GM19351 (cell line): ENCODE measurements around the gene YBX3.
A peak's percentile ranks its signal among the peaks of the same experiment; 100 is the strongest.
"Not testable (repeated sequence)": the region's sequence is repeated elsewhere in the genome, so short reads cannot be mapped to it uniquely, and the experiment has no call there.

Experiments used
- ATAC-seq: cut with Tn5 transposase; IDR thresholded peaks from one replicate; pipeline ENCODE4 v1.9.1; 2021; ENCODE audit warnings: mild to moderate bottlenecking, moderate library complexity; ENCODE audit not compliant: unreplicated experiment

YBX3 gene

GRCh38 chr12:10722905-10723746, at the start of gene YBX3:
YBX3 (minus strand) TSS chr12:10723323; CDS start chr12:10723111, 212 bp downstream.
- peak; percentile 52 for ATAC-seq

GRCh38 chr12:10771132-10771733, 48.1 kb upstream of the YBX3 start:
- ATAC-seq: no peak

- no peak for ATAC-seq
These were observed 36.5 kb upstream of the YBX3 start for GRCh38 chr12:10759657-10760056.

- ATAC-seq: no peak
These were observed 33.1 kb upstream of the YBX3 start for GRCh38 chr12:10756194-10756593.

- ATAC-seq: no peak
These were observed 29.9 kb upstream of the YBX3 start for GRCh38 chr12:10753059-10753458.

GRCh38 chr12:10750385-10750727, 27.2 kb upstream of the YBX3 start:
- no peak for ATAC-seq

GRCh38 chr12:10749700-10750384, 26.7 kb upstream of the YBX3 start:
- peak; percentile 89 for ATAC-seq

- no peak for ATAC-seq
These were observed 24.6 kb upstream of the YBX3 start for GRCh38 chr12:10747730-10748129.

GRCh38 chr12:10743420-10743819, 20.3 kb upstream of the YBX3 start:
- not testable (repeated sequence) for ATAC-seq

GRCh38 chr12:10741845-10742244, 18.7 kb upstream of the YBX3 start:
- no peak for ATAC-seq

- no peak for ATAC-seq
These were observed 17.1 kb upstream of the YBX3 start for GRCh38 chr12:10740182-10740581.

- no peak for ATAC-seq
These were observed 16.3 kb upstream of the YBX3 start for GRCh38 chr12:10739157-10740118.

GRCh38 chr12:10737249-10737648, 14.1 kb upstream of the YBX3 start:
- no peak for ATAC-seq

GRCh38 chr12:10736463-10736862, 13.3 kb upstream of the YBX3 start:
- ATAC-seq: no peak

GRCh38 chr12:10735428-10735827, 12.3 kb upstream of the YBX3 start:
- no peak for ATAC-seq

GRCh38 chr12:10732549-10732948, 9.4 kb upstream of the YBX3 start:
- ATAC-seq: no peak

- no peak for ATAC-seq
These were observed 8.9 kb upstream of the YBX3 start for GRCh38 chr12:10732066-10732465.

GRCh38 chr12:10730559-10730958, 7.4 kb upstream of the YBX3 start:
- ATAC-seq: no peak

- ATAC-seq: no peak
These were observed 5.0 kb upstream of the YBX3 start for GRCh38 chr12:10728091-10728490.

- ATAC-seq: no peak
These were observed 3.8 kb upstream of the YBX3 start for GRCh38 chr12:10726945-10727344.

GRCh38 chr12:10725003-10725402, 1.9 kb upstream of the YBX3 start:
- no peak for ATAC-seq
